Subcutaneous abdominal adipose tissue (tissue), 5 donors: ENCODE data around the gene SMTNL2.
"Not testable (repeated sequence)": the region's sequence is repeated elsewhere in the genome, so short reads cannot be mapped to it uniquely, and the experiment has no call there.

Experiments
- H3K27ac ChIP-seq: one replicate; pipeline ENCODE4 v1.7.0; 2013; ENCODE audit warnings: low read depth, mild to moderate bottlenecking, inconsistent platforms, low read length, moderate library complexity
- H3K27me3 ChIP-seq, 5 donors: one replicate each; pipeline ENCODE4 v1.7.0; 2013; ENCODE audit warnings: low read length in 5 of 5, inconsistent platforms in 1 of 5; ENCODE audit not compliant: control insufficient read depth in 5 of 5, insufficient read depth in 4 of 5
- H3K36me3 ChIP-seq, 5 donors: one replicate each; pipeline ENCODE4 v1.7.0; 2013; ENCODE audit warnings: low read length in 5 of 5; ENCODE audit not compliant: control insufficient read depth in 5 of 5, insufficient read depth in 5 of 5
- H3K4me1 ChIP-seq, 5 donors: one replicate each; pipeline ENCODE4 v1.7.0; 2013; ENCODE audit warnings: low read length in 5 of 5, mild to moderate bottlenecking in 3 of 5, moderate library complexity in 1 of 5; ENCODE audit not compliant: control insufficient read depth in 5 of 5, insufficient read depth in 5 of 5
- H3K4me3 ChIP-seq, 5 donors: one replicate each; pipeline ENCODE4 v1.7.0; 2013; ENCODE audit warnings: low read length in 5 of 5, low read depth in 1 of 5
- H3K9ac ChIP-seq, 5 donors: one replicate each; pipeline ENCODE4 v1.7.0; 2013; ENCODE audit warnings: low read length in 5 of 5, mild to moderate bottlenecking in 4 of 5, moderate library complexity in 3 of 5
- H3K9me3 ChIP-seq, 5 donors: one replicate each; pipeline ENCODE4 v1.7.0; 2013; ENCODE audit warnings: low read length in 5 of 5; ENCODE audit not compliant: control insufficient read depth in 5 of 5
- donor health status: healthy.
- donor health status: healthy.
- donor health status: healthy.
- donor health status: healthy.
- donor health status: healthy.

The SMTNL2 gene

GRCh38 chr17:4591529-4591928 is 7.2 kb downstream of the SMTNL2 start:
- Histone ChIP-seq H3K27ac (no peak overlapping the region), H3K4me1 (peaks cover 0 to 2% (median 0%) of the 10 kb centered on the region in 5 donors), H3K9ac (no peak overlapping the region), H3K36me3 (no peaks in the 10 kb centered on the region), H3K27me3 (peaks cover 5 to 16% (median 9%) of the 10 kb centered on the region in 5 donors), H3K4me3 (no peak overlapping the region), H3K9me3 (no peaks in the 10 kb centered on the region)

DNA sequence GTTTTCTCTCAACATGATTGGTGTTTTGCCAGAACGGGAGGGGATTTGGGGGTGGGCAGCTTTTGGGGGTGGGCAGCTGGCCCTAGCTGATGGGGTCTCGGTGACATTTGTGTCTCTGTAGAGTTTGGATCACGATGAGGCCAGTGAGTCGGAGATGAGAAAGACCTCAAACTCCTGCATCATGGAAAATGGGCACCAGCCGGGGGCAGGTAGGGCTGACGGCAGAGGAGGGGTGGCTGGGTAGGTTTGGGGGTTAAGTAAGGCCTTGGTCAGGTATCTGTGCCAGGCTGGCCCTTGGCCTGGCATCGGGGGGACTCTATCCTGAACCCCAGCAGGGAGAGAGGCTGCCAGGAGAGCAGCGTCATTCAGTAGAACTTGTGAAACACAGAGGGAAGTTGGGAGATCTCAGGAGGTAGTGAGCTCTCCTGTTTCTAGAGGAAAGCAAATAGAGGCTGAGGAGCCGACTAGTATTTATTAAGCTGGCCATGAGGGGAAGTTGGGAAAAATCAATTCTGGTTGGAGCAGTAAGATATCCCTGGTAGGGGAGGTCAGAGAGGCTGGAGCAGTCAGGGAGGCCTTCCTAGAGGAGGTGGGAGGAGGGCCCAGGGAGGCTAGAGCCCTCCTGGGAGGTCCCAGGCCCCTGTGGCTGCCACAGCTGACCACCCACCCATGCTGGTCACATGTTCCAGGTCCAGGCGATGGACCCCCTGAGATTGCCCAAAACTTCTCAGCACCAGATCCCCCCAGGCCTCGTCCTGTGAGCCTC is 8.1 kb downstream of the SMTNL2 start:
- H3K27me3 ChIP-seq: peaks cover 5 to 12% (median 7%) of the 10 kb centered on the region in 5 donors
- H3K9ac ChIP-seq: no peak overlapping the region
- no peak overlapping the region for H3K27ac ChIP-seq
- peaks cover 0 to 2% (median 0%) of the 10 kb centered on the region in 5 donors for H3K4me1 ChIP-seq
- no peaks in the 10 kb centered on the region for H3K36me3 ChIP-seq
- H3K4me3 ChIP-seq: no peak overlapping the region
- no peaks in the 10 kb centered on the region for H3K9me3 ChIP-seq

- Histone ChIP-seq H3K27ac (no peak overlapping the region), H3K4me3 (no peak overlapping the region), H3K9me3 (no peaks in the 10 kb centered on the region), H3K27me3 (peaks cover 5 to 12% (median 7%) of the 10 kb centered on the region in 5 donors), H3K9ac (no peak overlapping the region), H3K4me1 (peaks cover 0 to 2% (median 0%) of the 10 kb centered on the region in 5 donors), H3K36me3 (no peaks in the 10 kb centered on the region)
These were observed 8.7 kb downstream of the SMTNL2 start for GRCh38 chr17:4593021-4593421.

DNA sequence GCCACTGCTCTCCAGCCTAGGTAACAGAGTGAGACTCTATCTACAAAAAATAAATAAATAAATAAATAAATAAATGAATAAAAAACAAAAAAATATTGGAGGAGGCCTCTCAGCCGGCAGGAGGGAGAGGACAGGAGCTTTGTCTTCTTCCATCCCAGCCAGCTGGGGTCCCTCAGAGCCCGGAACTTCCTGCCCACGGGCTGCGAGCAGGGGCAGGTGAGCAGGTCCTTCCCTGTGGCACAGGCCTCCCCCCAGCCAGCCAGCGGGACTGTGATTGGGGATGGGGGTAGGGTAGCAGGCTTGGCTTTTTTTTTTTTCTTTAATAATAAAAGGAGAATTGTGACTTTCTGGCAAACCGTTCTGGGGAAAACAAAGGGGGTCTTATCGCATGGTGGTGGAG is 10.1 kb downstream of the SMTNL2 start:
- H3K9me3 ChIP-seq: no peaks in the 10 kb centered on the region
- no peak overlapping the region for H3K4me3 ChIP-seq
- H3K9ac ChIP-seq: no peak overlapping the region
- H3K36me3 ChIP-seq: no peaks in the 10 kb centered on the region
- H3K27ac ChIP-seq: no peak overlapping the region
- peaks cover 3 to 16% (median 5%) of the 10 kb centered on the region in 5 donors for H3K27me3 ChIP-seq
- H3K4me1 ChIP-seq: peaks cover 0 to 10% (median 6%) of the 10 kb centered on the region in 5 donors

DNA sequence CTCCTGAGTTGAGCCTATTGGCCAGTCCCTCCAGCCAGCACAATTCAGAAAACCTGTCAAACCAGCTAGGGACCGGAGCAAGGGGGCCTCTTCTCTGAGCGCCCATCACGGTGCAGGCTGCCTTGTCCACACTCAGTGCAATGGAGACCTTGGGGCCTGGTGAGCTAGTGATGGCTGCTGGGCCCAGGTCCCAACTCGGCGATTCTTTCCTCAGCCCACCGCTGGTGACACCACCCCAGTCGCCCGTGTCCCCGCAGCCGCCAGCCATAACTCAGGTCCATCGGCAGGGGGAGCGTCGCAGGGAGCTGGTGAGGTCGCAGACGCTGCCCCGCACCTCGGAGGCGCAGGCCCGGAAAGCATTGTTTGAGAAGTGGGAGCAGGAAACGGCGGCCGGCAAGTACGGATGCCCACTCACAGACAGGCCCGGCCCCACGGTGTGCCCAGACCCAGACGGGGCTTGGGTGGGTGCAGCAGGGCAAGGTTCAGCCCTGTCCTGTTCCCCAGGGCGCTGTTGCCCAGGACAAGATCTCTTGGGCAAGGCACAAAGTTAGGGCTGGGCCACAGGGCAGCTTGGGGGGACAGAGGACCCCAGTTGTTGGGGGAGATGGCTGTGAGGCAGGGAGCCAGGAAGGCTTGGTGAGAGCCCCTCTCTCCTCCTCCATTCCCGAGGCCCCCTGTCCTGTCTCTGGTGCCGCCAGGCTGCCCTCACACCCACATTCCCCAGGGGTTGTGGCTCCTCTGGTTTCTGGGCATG is 10.8 kb downstream of the SMTNL2 start:
- H3K27ac ChIP-seq: no peak overlapping the region
- H3K9ac ChIP-seq: no peak overlapping the region
- H3K4me3 ChIP-seq: no peak overlapping the region
- peaks cover 5 to 19% (median 6%) of the 10 kb centered on the region in 5 donors for H3K27me3 ChIP-seq
- no peaks in the 10 kb centered on the region for H3K9me3 ChIP-seq
- peaks cover 0 to 13% (median 12%) of the 10 kb centered on the region in 5 donors for H3K4me1 ChIP-seq
- no peaks in the 10 kb centered on the region for H3K36me3 ChIP-seq

DNA sequence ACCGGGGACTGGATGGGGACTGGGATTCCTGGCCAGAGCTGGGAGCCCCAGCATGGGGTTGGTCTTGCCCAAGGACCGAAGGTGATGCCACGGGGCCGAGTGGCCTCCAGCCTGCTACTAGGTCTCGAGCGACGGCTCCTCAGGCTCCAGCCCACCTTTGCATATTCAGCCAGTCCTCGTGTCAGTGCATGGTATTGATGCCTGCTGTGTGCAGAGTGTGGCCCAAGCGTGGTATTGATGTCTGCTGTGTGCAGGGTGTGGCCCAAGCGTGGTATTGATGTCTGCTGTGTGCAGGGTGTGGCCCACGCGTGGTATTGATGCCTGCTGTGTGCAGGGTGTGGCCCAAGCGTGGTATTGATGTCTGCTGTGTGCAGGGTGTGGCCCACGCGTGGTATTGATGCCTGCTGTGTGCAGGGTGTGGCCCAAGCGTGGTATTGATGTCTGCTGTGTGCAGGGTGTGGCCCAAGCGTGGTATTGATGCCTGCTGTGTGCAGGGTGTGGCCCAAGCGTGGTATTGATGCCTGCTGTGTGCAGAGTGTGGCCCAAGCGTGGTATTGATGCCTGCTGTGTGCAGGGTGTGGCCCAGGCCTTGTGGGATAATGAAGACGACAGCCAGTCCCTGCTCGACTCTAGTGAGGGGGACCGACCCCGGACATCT is 11.5 kb downstream of the SMTNL2 start:
- not testable (repeated sequence) for H3K4me3 ChIP-seq, H3K27ac ChIP-seq, H3K9me3 ChIP-seq, H3K9ac ChIP-seq, H3K36me3 ChIP-seq
- Histone ChIP-seq H3K4me1 (peaks cover 0 to 13% (median 12%) of the 10 kb centered on the region in 5 donors), H3K27me3 (peaks cover 3 to 19% (median 5%) of the 10 kb centered on the region in 5 donors)

DNA sequence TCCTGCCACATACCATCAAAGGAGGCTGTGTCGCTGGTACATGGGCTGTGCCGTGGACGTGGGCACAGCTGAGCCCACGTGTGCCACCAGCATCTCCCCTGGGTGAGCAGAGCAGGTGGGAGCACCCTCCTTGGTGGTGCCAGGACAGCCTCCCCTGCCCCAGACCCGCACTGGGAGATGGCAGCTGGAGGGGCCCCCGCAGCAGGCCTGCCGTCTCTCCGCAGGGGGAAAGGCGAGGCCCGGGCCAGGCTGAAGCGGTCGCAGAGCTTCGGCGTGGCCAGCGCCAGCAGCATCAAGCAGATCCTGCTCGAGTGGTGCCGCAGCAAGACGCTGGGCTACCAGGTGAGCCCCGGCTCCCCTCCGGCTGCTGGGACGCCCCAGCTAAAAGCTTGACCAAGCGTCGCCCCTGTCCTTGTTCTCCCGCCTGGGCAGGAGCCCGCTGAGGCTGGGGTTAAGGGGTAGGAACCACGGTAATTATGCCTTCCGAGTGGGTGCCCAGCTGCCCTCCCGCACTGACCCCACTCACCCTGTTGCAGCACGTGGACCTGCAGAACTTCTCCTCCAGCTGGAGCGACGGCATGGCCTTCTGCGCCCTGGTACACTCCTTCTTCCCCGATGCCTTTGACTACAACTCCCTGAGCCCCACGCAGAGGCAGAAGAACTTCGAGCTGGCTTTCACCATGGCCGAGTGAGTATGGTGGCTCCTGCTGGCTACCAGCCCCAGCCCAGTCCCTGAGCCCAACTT is 12.5 kb downstream of the SMTNL2 start:
- Histone ChIP-seq H3K9ac (no peak overlapping the region), H3K4me3 (no peak overlapping the region), H3K27me3 (peaks cover 0 to 9% (median 3%) of the 10 kb centered on the region in 5 donors), H3K27ac (no peak overlapping the region), H3K36me3 (no peaks in the 10 kb centered on the region), H3K4me1 (peaks cover 0 to 13% (median 12%) of the 10 kb centered on the region in 5 donors), H3K9me3 (no peaks in the 10 kb centered on the region)

- Histone ChIP-seq H3K36me3 (no peaks in the 10 kb centered on the region), H3K27me3 (peaks cover 0 to 7% (median 3%) of the 10 kb centered on the region in 5 donors), H3K9ac (no peak overlapping the region), H3K4me1 (peaks cover 0 to 13% (median 12%) of the 10 kb centered on the region in 5 donors), H3K9me3 (no peaks in the 10 kb centered on the region), H3K27ac (no peak overlapping the region), H3K4me3 (no peak overlapping the region)
These were observed 13.6 kb downstream of the SMTNL2 start for GRCh38 chr17:4597975-4598374.

GRCh38 chr17:4598776-4599504 is 14.6 kb downstream of the SMTNL2 start:
- H3K27ac ChIP-seq: no peak overlapping the region

More at GRCh38 chr17:4598776-4599504, 14.6 kb downstream of the SMTNL2 start:
- no peak overlapping the region for H3K4me3 ChIP-seq
- no peak overlapping the region for H3K9ac ChIP-seq
- no peaks in the 10 kb centered on the region for H3K9me3 ChIP-seq
- peaks cover 0 to 7% (median 2%) of the 10 kb centered on the region in 5 donors for H3K27me3 ChIP-seq
- H3K4me1 ChIP-seq: peaks cover 0 to 13% (median 12%) of the 10 kb centered on the region in 5 donors
- H3K36me3 ChIP-seq: no peaks in the 10 kb centered on the region
